Lower leg skin (tissue), 4 donors: ENCODE results near the gene MYL12A. TPM values are rescaled to one million over a fixed set of nuclear protein-coding genes. Genes with fewer than 3 reads are reported as not detected.

Source experiments
- DNase-seq, 2 donors: peaks; one replicate each; pipeline ENCODE4 v3.0.0-alpha.2; 2019; ENCODE audit warnings: low spot score in 2 of 2
- H3K4me3 ChIP-seq: fragments of 200-600 bp; sonication (generic); 2 replicates; pipeline ENCODE4 v1.5.1; 2017; ENCODE audit warnings: mild to moderate bottlenecking, low read depth; ENCODE audit not compliant: poor library complexity, severe bottlenecking
- POLR2A ChIP-seq, 2 donors: fragments of 450-650 bp; IDR thresholded peaks; one replicate each; pipeline ENCODE4 v1.6.1; 2016 to 2017; ENCODE audit warnings: antibody characterized with exemption in 2 of 2, mild to moderate bottlenecking in 1 of 2, moderate library complexity in 1 of 2
- WGBS, 2 donors: methylation state at CpG; one replicate each; pipeline ENCODE4 v1.1.5; 2018; 5-methylcytosine and 5-hydroxymethylcytosine counted together
- intact Hi-C: fragments of 100-400 bp; cut with DNase I; formaldehyde crosslinking; loops from one replicate; pipeline ENCODE4 v1.15.0; 2023; ENCODE audit warnings: low total_unique reads
- total RNA-seq, 4 donors: library from RNA; depleted of rRNA; stranded (reverse); fragments of >200 nt; gene quantifications; one replicate each; pipeline ENCODE4 v1.1.0, GENCODE V29; 2016
- TF ChIP-seq, protein P1 (sequence below), 3 donors: fragments of 450-650 bp; IDR thresholded peaks; one replicate each; pipeline ENCODE4 v1.5.1; 2016; ENCODE audit warnings: antibody characterized with exemption in 3 of 3, mild to moderate bottlenecking in 3 of 3, moderate library complexity in 2 of 3

Gene MYL12A
- total RNA-seq, 4 donors from 2014 or later: 240 to 337 (median 294) TPM

DNA sequence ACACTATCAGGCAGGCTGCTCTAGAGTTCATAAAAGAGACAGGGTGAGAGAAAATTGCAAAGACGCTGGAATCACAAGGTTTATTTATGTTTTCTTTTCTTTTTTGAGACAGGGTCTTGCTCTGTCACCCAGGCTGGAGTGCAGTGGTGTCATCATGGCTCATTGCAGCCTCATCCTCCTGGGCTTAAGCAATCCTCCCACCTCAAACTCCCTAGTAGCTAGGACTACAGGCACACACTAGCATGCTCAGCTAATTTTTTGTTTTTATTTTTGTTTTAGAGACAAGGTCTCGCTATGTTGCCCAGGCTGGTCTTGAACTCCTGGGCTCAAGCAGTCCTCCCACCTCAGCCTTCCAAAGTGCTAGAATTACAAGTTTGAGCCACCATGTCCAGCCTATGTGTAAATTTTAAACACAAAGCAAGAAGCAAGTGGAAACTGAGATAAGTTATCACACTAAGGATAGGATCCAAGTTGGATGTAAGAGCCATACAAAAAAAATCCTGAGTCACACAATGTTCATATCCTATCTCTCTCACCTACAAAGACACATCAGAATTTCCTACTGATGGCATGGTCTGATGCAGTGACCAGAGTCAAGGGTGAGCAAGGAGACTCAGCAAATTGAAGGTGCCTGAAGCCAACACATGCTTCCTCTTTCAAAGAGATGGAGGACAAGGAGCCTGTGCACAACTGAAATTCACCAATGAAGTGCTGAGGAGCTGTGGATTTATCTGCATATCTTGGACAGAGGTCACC, 45.8 kb downstream of the MYL12A start:
- intact Hi-C loops: loop anchor here (10.0 kb wide), 1 partner anchor 291 kb away; no protein-coding TSS in a partner anchor
- 90 to 93% methylated on average over 2 of the region's 2 CpGs for WGBS, 2 donors
- no peak overlapping the region for H3K4me3 ChIP-seq
- no peak for DNase-seq
- TF ChIP-seq POLR2A (IDR thresholded peaks at IDR 0.05): no peak
- TF ChIP-seq, protein P1, sequence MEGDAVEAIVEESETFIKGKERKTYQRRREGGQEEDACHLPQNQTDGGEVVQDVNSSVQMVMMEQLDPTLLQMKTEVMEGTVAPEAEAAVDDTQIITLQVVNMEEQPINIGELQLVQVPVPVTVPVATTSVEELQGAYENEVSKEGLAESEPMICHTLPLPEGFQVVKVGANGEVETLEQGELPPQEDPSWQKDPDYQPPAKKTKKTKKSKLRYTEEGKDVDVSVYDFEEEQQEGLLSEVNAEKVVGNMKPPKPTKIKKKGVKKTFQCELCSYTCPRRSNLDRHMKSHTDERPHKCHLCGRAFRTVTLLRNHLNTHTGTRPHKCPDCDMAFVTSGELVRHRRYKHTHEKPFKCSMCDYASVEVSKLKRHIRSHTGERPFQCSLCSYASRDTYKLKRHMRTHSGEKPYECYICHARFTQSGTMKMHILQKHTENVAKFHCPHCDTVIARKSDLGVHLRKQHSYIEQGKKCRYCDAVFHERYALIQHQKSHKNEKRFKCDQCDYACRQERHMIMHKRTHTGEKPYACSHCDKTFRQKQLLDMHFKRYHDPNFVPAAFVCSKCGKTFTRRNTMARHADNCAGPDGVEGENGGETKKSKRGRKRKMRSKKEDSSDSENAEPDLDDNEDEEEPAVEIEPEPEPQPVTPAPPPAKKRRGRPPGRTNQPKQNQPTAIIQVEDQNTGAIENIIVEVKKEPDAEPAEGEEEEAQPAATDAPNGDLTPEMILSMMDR (IDR thresholded peaks at IDR 0.05): no peak

GRCh38 chr18:3294435-3295080, 47.0 kb downstream of the MYL12A start:
- intact Hi-C loops: loop anchor here (10.0 kb wide), 1 partner anchor 290 kb away; no protein-coding TSS in a partner anchor
- TF ChIP-seq POLR2A (IDR thresholded peaks at IDR 0.05): no peak
- TF ChIP-seq, protein P1 (IDR thresholded peaks at IDR 0.05): no peak
- no peak for DNase-seq
- 71 to 85% methylated on average over 3 of the region's 3 CpGs for WGBS, 2 donors
- H3K4me3 ChIP-seq: no peak overlapping the region

DNA sequence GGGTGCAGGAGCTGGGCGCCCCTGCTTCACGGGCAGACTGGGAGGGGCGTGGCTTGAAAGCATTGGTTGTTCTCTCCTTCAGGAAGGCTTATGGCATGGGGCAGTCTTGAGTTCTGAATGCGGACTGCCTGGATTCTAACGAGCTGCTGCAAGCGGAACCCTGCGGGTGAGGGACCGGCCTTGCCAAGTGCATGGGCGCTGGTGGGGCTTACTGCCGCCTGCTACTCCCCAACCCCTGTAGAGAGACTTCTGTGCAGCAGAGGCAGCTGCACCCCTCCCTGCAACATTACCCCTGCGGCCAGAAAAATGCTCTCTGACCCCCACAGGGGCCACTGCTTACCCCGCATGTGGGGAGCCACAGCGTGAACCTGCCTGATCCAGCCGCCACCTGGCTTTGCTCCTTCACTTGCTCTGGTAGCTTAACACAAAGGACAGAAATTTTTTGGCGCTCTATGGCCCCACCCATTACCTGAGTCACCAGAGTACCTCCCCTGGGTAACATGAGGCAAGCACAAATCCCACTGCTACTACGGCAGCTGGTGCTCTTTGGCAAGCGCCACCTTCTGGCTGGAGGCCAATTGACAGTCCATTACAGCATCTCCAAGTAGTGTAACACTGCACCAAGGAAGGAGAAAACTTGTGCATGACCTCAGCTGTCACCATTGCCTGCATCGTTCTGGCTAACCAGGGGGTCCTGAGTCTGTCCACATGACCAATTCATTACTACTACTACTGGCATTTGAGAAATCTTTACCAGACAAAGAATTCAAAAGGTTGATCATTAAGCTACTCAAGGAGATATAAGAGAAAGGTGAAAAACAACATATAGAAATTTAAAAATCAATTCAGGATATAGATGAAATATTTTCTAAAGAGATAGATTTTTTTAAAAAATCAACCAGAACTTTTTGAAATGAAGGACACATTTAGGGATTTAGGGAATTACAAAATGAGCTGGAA, 49.7 kb downstream of the MYL12A start:
- DNase-seq: peak; percentile 88 to 96
- WGBS, 2 donors: 6 to 10% methylated on average over 15 to 17 of the region's 18 CpGs
- intact Hi-C loops: loop anchor here (10.0 kb wide), 1 partner anchor 287 kb away; no protein-coding TSS in a partner anchor
- peak overlapping the region; percentile 34 for H3K4me3 ChIP-seq
- TF ChIP-seq, protein P1 (IDR thresholded peaks at IDR 0.05): peak in 1 of 3 donors; percentile 40
- no peak for TF ChIP-seq POLR2A (IDR thresholded peaks at IDR 0.05)

DNA sequence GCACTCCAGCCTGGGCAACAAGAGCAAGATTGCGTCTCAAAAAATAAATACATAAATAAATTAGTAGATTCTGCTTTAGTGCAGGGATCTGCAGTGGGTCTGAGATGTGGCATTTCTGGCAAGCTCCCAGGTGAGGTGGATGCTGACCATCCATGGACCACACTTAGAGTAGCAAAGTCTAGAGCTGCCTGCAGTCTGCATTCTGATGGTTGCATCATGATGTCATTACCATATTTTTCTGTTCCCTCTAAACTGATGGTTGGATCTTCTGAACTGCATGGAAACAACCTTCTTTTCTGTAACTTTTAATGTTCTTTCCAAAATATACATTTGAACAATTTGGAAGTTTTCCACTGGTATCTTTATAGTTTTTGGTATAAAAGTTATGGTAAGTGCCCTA, 57.2 kb downstream of the MYL12A start:
- intact Hi-C loops: no loop called here
- 100% methylated on average over 1 of the region's 1 CpG for WGBS, 2 donors
- TF ChIP-seq POLR2A (IDR thresholded peaks at IDR 0.05): no peak
- TF ChIP-seq, protein P1 (IDR thresholded peaks at IDR 0.05): no peak
- DNase-seq: no peak
- no peak overlapping the region for H3K4me3 ChIP-seq

GRCh38 chr18:3305354-3305762, 57.8 kb downstream of the MYL12A start:
- WGBS, 2 donors: 25 to 34% methylated on average over 7 of the region's 7 CpGs

More at GRCh38 chr18:3305354-3305762, 57.8 kb downstream of the MYL12A start:
- no peak overlapping the region for H3K4me3 ChIP-seq
- peak in 1 of 2 donors; percentile 65 for DNase-seq
- no peak for TF ChIP-seq POLR2A (IDR thresholded peaks at IDR 0.05)
- TF ChIP-seq, protein P1 (IDR thresholded peaks at IDR 0.05): no peak
- intact Hi-C loops: no loop called here
